Activated effector memory CD4-positive, alpha-beta T cell treated with Interleukin-2 at 50 U/mL for 16 hours (primary cell): ENCODE measurements around the gene CTAG2.
"Not testable (repeated sequence)": the region's sequence is repeated elsewhere in the genome, so short reads cannot be mapped to it uniquely, and the experiment has no call there.

ENCODE experiments used
- DNase-seq: peaks from one replicate; pipeline ENCODE4 v3.0.0-alpha.2; 2020

The CTAG2 gene

DNA sequence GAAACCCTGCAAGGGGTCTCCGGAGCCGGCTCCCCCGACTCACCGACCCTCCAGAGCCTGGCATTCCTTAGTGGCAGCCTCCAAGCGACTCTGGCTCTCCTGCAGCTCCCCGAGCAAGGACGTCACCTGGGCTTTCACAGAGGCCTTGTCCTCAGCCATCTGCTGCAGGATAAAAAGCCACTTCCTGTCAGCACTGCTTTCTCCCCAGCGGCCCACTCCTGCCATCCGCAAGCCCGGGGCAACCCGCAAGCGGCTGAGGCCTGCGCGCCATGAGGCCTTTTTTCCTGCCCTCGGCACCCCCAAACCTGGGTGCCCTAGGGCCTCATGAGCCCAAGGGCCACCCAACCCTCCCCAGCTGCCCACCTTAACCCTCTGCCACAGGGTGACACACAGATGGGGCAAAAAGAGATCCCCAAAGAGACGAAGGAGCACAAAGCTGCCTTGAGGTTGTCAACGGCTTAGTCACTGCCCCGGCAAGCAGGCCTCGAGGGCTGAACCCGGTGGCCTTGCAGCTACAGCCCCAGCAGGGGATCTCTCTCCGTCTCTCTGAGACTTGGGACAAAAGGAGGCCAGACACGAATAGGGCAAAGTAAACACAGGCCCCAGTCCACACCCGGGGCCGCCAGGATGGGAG lies 7.5 kb downstream of the CTAG2 start:
- not testable (repeated sequence) for DNase-seq

DNA sequence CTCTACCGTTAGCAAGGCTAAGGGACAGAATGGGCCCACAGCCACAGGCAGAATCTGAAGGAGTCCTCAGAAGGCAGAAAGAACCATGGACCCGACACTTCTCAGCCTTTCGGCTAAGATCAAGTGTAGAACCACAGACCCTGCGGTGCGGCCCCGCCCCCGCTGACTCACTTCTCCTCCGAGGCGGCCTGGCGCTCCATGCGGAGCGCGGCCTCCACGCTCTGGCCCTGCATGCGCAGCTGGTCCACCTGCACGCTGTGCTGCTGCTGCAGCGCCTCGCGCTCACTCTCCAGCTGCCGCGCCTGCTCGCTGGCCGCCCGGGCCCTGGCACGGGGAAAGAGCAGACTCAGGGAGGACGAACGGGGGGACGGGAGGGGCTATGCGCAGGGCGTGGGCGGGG lies 9.7 kb downstream of the CTAG2 start:
- not testable (repeated sequence) for DNase-seq

DNA sequence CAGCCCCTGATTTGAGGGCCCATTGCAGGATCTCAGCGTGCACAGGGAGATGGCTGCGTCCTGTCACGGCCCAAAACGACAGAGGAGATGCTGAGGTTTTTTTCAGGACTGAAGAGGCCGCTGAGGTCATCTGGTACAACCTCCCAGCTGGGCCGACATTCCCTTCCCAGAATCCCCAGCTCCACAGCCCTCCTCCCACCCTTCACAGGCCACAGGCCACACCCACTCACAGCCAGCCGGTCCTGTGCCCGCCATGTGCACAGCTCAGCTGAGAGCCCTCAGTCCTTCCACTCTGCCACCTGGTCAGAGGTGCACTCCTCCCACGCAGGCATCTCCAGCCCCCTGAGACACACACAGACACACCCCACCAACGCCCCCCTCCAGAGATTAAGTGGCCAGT lies 11.6 kb downstream of the CTAG2 start:
- not testable (repeated sequence) for DNase-seq

DNA sequence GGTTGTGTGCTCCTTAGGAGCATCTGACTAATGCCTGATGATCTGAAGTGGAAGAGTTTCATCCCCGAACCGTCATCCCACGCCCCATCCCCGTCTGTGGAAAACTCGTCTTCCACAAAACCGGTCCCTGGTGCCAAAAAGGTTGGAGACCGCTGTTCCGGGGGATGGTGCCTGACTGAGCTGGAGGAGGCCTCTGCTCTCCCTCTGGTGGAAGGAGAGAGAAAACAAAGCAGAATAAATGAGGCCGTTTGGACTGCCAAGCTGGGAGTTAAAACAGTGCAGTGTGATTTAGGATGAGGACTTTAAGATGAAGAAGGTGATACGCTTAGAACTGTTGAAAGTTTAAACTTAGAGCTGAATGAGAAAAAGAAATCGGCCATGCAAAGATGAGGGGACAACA lies 19.7 kb downstream of the CTAG2 start:
- not testable (repeated sequence) for DNase-seq

DNA sequence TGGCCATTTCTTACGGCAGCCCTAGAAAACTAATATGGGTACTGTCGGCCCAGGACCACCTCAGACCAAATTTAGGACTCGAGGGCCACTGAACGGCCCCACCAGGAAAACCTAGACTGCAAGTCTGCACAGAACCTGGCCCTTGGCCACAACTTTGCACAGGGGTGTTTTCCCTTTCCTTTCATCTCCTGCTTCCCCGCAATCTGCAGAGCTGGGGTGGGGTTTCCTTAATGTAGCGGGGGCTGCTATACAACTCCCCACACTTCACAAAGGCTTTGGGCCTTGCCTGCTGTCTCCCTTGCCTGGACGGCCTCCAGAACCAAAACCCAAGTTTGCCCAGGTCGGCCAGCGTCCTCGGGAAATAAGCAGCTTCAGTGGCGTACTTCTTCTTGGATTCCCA lies 22.4 kb downstream of the CTAG2 start:
- not testable (repeated sequence) for DNase-seq

DNA sequence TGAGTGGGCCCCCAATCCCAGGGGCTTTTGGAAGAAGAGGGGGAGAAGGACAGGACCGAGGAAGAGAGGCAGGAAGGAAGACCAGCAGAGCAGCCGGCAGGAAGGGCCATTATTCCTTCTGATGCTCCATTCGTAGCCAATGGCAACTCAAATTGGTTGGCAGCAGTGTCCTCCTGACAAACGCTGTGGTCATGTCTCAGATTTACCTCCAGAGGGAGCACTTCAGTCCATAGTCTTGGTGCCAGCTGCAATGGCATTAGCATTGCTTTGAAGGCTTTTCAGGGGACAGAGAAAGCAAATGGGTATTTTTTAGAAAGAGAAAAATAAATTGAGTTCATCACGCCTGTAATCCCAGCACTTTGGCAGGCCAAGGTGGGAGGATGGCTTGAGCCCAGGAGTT lies 24.4 kb downstream of the CTAG2 start:
- DNase-seq, result not testable (repeated sequence)

DNA sequence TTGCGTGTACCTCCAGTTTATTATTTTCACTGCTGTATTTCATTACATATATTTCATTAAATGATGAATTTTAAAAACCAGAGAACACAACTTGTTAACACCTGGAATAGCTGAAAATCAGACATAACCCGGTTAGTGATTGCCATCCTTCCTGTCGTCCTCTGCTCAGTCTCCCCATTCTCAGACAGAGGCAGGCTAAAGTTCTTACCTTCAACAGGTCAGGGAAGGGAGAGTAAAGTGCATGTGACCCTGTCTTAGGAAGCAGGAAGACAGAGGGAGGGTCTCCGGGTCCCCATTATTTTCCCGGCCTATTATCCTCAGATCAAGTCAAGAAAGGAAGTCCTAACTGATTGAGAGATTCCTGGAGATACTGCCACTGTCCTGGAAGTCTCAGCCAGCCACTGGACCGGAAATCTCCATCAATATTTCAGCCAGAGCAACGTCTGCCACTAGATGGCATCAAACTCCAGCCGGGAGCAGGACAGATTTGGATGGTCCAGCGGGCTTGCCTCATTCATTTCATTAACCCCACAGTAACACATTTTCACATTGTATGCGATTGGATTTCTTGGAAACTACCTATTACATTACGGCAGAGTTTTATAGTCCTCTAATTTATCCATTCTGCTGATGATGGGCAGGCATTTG lies 32.5 kb downstream of the CTAG2 start:
- not testable (repeated sequence) for DNase-seq

DNA sequence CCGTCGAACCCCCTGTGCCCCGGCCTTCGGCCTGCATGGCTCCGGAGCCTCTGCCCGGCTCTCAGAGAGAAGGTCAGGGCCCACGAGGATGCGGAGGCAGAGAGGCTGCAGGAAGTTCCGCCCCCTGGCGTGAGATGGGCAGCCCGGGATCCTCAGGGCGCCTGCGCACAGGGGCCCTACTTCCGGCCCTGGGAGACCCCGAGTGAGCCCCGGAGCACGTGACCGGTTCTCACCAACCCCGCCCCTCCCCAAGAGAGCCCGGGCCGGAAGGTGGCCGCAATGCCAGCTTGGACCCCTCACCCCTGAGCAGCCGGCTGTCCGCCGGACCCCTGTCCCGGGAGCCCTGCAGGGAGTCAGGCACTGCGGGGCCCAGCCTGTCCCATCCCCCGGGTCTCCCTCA lies 34.2 kb downstream of the CTAG2 start, which contains the start of gene CTAG1B:
Gene CTAG1B (minus strand): TSS at position 101 of the 400 bp plus-strand sequence. CDS start 64 bp downstream, at position 37.
- DNase-seq, result not testable (repeated sequence)

DNA sequence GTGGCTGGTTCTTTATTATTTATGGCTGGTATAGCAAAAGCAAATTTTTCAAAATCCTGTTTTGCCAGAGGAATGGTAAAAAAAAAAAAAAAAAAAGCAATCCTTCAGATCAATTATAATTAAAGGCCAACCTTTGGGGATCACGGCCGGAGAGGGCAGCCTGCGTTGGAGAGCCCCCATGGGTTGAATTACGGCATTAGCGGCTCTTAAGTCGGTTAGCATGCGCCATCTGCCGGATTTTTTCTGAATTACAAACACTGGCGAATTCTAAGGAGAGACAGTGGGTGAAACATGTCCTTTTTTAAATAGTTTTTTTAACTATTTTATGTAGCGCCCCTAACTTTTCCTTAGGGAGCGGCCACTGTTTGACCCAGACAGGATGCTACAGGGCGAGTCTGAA lies 39.8 kb downstream of the CTAG2 start:
- not testable (repeated sequence) for DNase-seq

DNA sequence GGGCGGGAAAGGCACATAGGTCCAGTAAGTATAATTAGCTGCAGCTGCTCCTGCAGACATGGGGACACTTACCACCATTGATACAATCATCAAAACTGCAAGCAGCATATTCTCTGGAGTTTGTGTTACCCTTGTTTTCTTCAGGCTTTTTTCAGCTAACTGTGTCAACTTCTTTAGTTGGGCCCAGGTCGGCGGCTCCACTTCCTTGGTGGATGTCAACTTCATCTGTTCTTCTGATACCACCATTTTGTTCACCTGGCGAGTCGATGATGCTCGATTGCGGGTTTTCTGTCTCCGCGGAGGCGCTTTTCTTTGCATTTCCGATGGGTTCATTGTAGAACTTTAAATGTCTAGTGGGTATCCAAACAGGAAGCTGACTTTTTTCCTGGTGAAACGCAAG lies 42.2 kb downstream of the CTAG2 start:
- DNase-seq, result not testable (repeated sequence)

DNA sequence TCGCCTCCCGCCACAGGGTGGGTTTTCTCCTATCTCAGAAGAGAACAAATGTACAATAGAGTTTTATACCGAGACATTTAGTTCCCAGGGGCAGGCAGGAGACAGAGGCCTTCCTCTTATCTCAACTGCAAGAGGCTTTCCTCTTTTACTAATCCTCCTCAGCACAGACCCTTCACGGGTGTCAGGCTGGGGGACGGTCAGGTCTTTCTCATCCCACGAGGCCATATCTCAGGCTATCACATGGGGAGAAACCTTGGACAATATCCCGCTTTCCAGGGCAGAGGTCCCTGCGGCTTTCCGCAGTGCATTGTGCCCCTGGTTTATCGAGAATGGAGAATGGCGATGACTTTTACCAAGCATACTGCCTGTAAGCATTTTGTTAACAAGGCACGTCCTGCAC lies 44.6 kb downstream of the CTAG2 start:
- DNase-seq, result not testable (repeated sequence)

DNA sequence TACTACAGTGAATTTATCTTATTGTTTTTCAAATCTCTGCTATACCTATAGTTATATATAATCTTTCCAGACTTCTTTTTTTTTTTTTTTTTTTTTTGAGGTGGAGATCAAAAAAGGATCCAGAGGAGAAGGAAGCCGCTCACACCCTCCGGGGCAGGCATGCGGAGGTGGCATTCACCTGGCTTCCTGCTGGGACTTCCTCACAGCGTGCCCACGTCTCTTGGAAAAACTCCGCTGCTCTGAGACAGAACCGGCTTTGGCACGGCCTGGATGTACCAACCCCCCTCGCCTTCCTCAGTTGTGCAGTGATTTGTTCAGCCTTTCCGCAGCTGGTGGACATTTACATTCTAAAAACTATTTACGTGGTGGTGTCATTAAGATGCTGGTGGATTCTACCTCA lies 45.4 kb downstream of the CTAG2 start:
- DNase-seq, result not testable (repeated sequence)

DNA sequence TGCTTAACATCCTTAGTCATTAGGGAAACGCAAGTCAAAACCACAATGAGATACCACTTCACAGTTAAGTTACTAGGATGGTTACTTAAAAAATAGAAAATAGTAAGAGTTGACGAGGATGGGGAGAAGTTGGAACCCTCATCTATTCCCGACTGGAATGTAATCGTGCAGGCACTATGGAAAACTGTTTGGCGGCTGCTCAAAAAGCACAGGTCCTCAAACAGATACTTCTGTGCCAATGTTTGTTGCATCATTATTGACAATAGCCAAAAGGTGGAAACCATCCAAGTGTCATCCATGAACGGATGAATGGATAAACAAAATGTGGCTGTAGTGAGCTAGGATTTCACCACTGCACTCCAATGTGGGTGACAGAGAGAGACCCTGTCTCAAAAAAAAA lies 46.0 kb downstream of the CTAG2 start:
- no peak for DNase-seq

DNA sequence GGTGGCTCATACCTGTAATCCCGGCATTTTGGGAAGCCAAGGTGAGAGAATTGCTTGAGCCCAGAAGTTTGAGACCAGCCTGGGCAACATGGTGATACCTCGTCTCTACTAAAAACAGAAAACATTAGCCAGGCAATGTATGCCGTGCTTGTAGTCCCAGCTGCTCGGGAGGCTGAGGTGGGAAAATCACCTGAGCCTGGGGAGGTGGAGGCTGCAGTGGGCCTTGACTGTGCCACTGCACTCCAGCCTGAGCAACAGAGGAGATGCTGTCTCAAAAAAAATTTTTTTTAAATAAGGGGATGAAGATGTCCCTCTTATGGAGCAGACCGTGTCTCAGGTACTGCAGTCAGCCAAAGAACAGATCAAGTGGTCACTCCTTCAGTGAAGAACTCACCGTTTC lies 47.8 kb downstream of the CTAG2 start:
- DNase-seq, result no peak

DNA sequence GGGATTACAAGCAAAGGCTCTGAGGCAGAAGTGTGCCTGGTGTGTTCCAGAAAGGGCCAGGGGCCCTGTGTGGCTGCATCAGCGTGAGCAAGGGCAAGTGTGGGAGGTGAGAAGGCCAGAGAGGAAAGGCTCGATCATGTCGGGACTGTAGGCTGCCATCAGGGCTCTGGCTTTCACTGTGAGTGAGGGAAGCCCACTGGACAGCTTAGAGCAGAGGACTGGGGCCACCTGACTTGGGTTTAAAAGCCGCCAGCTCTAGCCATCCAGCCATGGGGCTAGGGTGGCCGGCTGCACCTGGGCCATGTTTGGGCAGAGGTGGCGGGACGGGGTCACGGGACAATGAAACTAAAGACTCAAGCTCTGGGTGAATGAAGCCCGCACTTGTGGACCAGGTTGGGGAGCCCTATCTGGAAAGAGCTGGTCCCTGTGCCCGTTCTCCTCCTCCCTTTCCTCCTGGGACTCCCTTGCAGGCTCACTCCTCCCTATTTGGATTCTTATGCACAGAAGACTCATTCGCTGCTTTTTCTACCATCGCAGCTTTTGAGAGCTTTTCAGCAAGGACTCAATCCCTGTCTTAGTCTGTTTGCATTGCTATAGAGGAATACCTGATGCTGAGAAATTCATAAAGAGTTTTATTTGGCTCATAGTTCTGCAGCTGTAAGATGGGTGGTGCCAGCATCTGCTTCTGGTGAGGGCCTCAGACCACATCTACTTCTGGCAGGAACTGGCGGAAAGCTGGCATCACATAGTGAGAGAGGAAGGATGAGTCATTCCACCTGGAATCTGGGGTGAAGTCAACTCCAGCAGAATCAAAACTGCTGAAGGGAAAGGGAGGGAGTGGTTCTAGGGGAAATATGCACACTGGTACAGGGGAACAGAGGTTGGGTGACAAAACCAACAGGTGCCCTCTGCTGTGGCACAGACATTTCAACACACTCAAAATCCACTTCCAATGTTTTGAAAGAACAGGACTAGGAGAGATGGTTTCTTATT lies 49.6 kb downstream of the CTAG2 start:
- DNase-seq, result no peak

DNA sequence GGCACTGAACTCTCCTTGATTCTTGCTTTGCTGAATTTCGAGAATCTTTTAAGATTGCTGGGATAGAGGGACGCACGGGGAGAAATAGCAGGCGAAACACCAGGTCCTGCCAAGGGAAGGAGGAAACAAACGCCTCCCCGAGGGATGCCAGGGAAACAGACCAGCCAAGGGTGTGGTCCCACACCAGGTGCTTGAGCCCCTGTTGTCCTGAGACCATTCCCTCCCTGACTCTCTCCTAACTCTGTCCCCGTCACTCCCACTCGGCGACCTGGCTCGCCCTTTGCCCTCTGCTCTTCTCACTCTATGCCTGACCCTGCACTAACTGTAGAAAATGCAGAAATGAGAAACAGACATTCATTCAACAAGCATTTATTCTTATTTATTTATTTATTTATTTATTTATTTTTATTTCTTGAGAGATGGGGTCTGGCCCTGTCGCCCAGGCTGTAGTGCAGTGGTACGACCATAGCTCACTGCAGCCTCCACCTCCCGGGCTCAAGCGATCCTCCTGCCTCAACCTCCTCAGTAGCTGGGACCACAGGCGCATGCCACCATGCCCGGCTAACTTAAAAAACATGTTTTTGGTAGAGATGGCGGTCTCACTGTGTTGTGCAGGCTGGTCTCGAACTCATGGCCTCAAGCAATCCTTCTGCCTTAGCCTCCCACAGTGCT lies 50.5 kb downstream of the CTAG2 start:
- no peak for DNase-seq

DNA sequence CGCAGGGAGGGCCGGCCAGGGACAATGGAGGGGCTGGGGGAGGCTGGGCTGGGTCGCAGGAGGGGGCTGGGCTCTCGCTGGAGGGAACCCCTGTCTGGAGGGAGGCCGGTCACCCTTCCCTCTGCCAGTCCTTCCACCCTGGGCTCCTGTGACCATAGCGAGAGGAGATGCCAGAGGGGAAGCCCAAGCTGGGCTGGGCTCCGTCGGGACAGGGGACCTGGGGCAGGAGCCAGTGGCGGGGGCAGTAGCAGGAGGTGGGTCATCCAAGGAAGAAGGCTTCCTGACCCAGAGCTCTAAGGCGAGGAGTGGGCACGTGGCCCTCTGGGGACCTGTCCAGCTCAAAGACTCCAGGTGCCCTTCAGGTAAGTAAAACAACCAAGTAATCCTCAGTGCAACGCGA lies 51.2 kb downstream of the CTAG2 start:
- DNase-seq, result no peak
